Body of pancreas (tissue), 4 donors: ENCODE measurements around the gene SNX22. TPM values are rescaled to one million over a fixed set of nuclear protein-coding genes. Genes with fewer than 3 reads are reported as not detected.

Experiments used
- ATAC-seq: fragments of 150-250 bp; one replicate; pipeline ENCODE4 v1.9.1; 2016
- DNase-seq, 4 donors: peaks; one replicate each; pipeline ENCODE4 v3.0.0-alpha.2; 2019
- H3K27ac ChIP-seq, 4 donors: fragments of 200-600 bp; sonication (generic); 1 replicate in 3 of 4; 2 replicates in 1 of 4; pipeline versions ENCODE4 v1.5.1 to v1.6.1; 2016 to 2019; ENCODE audit warnings: mild to moderate bottlenecking in 1 of 4, mixed read lengths in 1 of 4, moderate library complexity in 1 of 4
- H3K27me3 ChIP-seq, 2 donors: fragments of 200-600 bp; sonication (generic); one replicate each; pipeline ENCODE4 v1.6.0; 2016; ENCODE audit warnings: mild to moderate bottlenecking in 1 of 2
- H3K36me3 ChIP-seq, 2 donors: fragments of 200-600 bp; sonication (generic); replicated peaks in 1 of 2; 2 replicates each; pipeline ENCODE4 v1.5.1; 2016; ENCODE audit warnings: low read depth in 2 of 2; ENCODE audit not compliant: insufficient read depth in 1 of 2
- H3K4me1 ChIP-seq: fragments of 200-600 bp; sonication (generic); one replicate; pipeline ENCODE4 v1.6.0; 2016
- H3K4me3 ChIP-seq, 2 donors: fragments of 200-600 bp; sonication (generic); 1 replicate in 1 of 2; 2 replicates in 1 of 2; pipeline ENCODE4 v1.5.1; 2016 to 2019
- H3K9me3 ChIP-seq, 3 donors: fragments of 200-600 bp; sonication (generic); 1 replicate in 2 of 3; 2 replicates in 1 of 3; pipeline ENCODE4 v1.5.1; 2016
- POLR2A ChIP-seq, 3 donors: fragments of 450-650 bp; IDR thresholded peaks; one replicate each; pipeline ENCODE4 v1.6.1; 2016; ENCODE audit warnings: antibody characterized with exemption in 3 of 3, mild to moderate bottlenecking in 2 of 3
- WGBS, 2 donors: methylation state at CpG; one replicate each; pipeline ENCODE4 v1.1.5; 2017; 5-methylcytosine and 5-hydroxymethylcytosine counted together
- intact Hi-C: fragments of 100-400 bp; cut with DNase I; formaldehyde crosslinking; loops from one replicate; pipeline ENCODE4 v1.15.1; 2023
- total RNA-seq, 2 donors: library from RNA; depleted of rRNA; stranded (reverse); fragments of >200 nt; gene quantifications; one replicate each; pipeline ENCODE4 v1.1.0, GENCODE V29; 2016
- TF ChIP-seq, protein P1 (sequence below), 7 experiments: fragments of 450-650 bp in 4 of 7; fragments of 200-600 bp in 3 of 7; sonication (generic) in 3 of 7; IDR thresholded peaks; one replicate each; pipeline ENCODE4 v1.5.1; 2016 to 2019; ENCODE audit warnings: antibody characterized with exemption in 7 of 7

SNX22 gene
- total RNA-seq, 2 donors from 2014 or later = under 0.01 to 0.78 TPM

DNA sequence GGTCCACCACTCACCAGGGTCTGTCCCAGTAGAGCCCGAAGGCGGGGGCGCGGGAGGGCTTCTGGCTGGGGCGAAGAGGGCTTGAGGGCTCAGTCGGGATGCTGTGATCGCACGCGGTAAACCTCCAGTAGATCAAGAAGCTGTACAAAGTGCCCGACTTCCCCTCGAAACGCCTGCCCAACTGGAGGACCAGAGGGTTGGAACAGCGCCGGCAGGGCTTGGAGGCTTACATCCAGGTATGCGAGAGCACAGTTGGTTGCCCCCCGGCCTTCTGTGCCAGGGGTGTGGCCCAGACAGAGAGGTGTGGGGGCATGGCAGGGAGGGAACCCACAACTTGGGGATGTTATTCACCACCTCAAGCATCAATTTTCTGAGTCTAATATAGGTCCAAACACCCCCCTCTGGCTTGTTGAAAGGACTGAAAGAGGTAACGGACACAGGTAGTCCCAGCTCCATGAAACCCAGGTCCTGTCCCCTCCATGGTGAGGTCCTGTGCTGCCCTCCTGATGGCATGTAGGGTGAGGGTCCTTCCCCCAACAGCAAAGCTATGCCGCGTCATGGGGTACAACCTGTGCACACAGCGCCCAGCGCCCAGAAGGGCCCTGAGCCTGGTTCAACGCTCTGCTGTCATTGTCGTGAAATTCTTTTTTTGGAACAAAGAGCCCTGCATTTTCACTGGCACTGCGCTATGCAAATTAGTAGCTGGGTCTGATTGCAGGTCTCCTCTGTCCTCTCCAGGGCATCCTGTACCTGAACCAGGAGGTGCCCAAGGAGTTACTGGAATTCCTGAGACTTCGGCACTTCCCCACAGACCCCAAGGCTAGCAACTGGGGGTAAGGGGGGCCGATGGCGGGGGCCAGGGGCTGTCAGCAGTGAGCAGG, 1.2 kb downstream of the SNX22 start:
- Histone ChIP-seq H3K36me3 (peaks cover 21 to 23% of the 10 kb centered on the region in 2 donors), H3K27ac (peak overlapping the region in 2 of 4 donors; percentile 10 to 42), H3K27me3 (no peaks in the 10 kb centered on the region), H3K4me1 (peaks cover 35% of the 10 kb centered on the region), H3K4me3 (peak overlapping the region in 1 of 2 donors; percentile 35), H3K9me3 (no peaks in the 10 kb centered on the region)
- ATAC-seq = no peak
- WGBS, 2 donors = 30 to 32% methylated on average over 12 to 27 of the region's 27 CpGs
- TF ChIP-seq, protein P1, sequence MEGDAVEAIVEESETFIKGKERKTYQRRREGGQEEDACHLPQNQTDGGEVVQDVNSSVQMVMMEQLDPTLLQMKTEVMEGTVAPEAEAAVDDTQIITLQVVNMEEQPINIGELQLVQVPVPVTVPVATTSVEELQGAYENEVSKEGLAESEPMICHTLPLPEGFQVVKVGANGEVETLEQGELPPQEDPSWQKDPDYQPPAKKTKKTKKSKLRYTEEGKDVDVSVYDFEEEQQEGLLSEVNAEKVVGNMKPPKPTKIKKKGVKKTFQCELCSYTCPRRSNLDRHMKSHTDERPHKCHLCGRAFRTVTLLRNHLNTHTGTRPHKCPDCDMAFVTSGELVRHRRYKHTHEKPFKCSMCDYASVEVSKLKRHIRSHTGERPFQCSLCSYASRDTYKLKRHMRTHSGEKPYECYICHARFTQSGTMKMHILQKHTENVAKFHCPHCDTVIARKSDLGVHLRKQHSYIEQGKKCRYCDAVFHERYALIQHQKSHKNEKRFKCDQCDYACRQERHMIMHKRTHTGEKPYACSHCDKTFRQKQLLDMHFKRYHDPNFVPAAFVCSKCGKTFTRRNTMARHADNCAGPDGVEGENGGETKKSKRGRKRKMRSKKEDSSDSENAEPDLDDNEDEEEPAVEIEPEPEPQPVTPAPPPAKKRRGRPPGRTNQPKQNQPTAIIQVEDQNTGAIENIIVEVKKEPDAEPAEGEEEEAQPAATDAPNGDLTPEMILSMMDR (IDR thresholded peaks at IDR 0.05) = no peak
- TF ChIP-seq POLR2A (IDR thresholded peaks at IDR 0.05) = no peak
- peak in 2 of 4 donors; percentile 47 to 51 for DNase-seq
- intact Hi-C loops = loop anchor here (10.0 kb wide), 1 partner anchor 58 kb away; the partner anchor contains the start of genes CIAO2A and SNX1

DNA sequence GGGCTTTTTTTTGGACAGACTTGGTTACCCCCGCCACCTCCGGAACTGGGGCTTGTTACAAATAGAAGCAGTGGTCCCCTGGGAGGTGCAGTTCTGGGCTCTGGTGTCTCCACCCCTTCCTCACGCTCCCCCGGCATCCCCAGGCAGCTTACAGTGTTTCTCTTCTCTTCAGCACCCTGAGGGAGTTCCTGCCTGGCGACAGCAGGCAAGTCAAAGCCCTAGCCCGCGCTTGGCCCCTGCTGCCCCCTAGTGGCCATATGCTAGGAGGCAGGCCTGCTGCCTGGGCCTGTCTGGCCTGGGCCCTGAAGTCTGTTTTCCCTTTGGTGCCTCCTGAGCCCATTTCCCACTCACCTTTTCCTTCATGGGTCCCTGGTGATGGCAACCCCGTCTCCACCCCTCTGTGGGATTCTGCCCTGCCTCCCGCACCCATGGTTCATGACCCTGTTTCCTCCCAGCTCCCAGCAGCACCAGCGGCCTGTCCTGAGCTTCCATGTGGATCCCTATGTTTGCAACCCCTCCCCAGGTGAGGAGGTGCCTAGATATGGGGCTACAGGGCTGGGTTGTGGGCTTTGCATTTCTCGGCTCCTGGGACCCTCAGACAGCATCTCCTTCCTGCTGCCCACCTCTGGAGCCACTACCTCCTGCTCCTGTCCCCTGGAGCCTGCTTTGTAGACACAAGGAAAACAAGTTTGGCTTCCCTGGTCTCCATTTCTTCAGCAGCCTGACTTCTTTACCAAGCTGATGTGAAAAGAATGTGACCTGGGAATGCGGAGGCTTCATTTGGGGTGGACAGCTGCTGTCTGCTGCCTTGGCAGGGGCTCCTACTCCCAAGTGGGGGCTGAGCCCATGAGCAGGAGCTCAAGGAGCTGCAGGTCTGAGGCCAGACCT, 2.2 kb downstream of the SNX22 start:
- 12 to 18% methylated on average over 12 of the region's 12 CpGs for WGBS, 2 donors
- ATAC-seq (peak; percentile 85), DNase-seq (peak; percentile 90 to 94 (median 92))
- intact Hi-C loops = loop anchor here (10.0 kb wide), 1 partner anchor 59 kb away; the partner anchor contains the start of genes CIAO2A and SNX1
- H3K4me3 ChIP-seq = no peak overlapping the region
- TF ChIP-seq, protein P1 (IDR thresholded peaks at IDR 0.05) = peak; percentile 95 to 98 (median 97)
- peak in 2 of 3 donors; percentile 31 to 52 for TF ChIP-seq POLR2A (IDR thresholded peaks at IDR 0.05)
- no peaks in the 10 kb centered on the region for H3K27me3 ChIP-seq
- peak overlapping the region in 3 of 4 donors; percentile 21 to 40 (median 38) for H3K27ac ChIP-seq
- H3K4me1 ChIP-seq = peaks cover 45% of the 10 kb centered on the region
- no peaks in the 10 kb centered on the region for H3K9me3 ChIP-seq
- peaks cover 26 to 33% of the 10 kb centered on the region in 2 donors for H3K36me3 ChIP-seq

DNA sequence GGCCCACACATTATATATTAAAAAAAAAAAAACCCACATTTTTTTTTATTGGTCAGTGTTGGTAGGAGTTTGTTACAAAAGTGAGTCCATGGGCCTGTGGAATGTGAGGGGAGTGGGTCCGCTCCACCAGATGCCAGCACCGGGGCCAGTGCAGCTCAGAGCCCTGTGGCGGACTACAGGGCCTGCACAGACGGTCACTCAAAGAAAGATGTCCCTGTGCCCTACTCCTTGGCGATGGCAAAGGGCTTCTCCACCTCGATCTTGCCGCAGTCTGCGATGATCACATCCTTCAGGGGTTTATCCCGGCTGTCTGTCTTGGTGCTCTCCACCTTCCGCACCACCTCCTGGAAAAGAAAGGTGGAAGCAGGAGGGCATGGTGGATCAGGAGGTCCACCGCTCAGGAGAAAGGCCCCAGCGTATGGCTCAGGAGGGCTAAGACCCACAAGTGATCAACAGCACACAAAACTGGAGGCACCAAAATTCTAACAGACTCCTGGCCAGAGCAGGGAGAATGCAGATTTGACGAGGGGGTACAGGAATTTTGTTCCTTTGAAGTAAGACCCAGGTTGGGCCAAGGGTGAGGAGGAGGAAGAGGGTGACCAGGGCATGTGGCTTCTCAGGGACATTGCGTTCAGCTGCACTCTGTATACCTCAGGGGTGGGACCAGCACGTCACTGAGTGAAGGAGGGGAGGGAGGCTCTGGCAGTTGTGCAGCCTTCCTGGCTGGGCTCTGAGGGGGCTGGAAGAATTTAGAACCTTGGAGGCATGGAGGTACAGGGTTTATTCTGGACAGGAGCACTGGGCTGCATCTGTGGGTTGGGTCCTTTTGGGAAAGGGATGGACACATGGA, 4.5 kb downstream of the SNX22 start:
- 82% methylated on average over 15 of the region's 15 CpGs for WGBS, 2 donors
- DNase-seq (no peak), ATAC-seq (no peak)
- no peak for TF ChIP-seq POLR2A (IDR thresholded peaks at IDR 0.05)
- TF ChIP-seq, protein P1 (IDR thresholded peaks at IDR 0.05) = no peak
- no peaks in the 10 kb centered on the region for H3K9me3 ChIP-seq
- intact Hi-C loops = loop anchor here (10.0 kb wide), 1 partner anchor 61 kb away; the partner anchor contains the start of genes CIAO2A and SNX1
- no peak overlapping the region for H3K27ac ChIP-seq
- H3K27me3 ChIP-seq = no peaks in the 10 kb centered on the region
- peaks cover 63% of the 10 kb centered on the region for H3K4me1 ChIP-seq
- peaks cover 36 to 49% of the 10 kb centered on the region in 2 donors for H3K36me3 ChIP-seq
- no peak overlapping the region for H3K4me3 ChIP-seq

DNA sequence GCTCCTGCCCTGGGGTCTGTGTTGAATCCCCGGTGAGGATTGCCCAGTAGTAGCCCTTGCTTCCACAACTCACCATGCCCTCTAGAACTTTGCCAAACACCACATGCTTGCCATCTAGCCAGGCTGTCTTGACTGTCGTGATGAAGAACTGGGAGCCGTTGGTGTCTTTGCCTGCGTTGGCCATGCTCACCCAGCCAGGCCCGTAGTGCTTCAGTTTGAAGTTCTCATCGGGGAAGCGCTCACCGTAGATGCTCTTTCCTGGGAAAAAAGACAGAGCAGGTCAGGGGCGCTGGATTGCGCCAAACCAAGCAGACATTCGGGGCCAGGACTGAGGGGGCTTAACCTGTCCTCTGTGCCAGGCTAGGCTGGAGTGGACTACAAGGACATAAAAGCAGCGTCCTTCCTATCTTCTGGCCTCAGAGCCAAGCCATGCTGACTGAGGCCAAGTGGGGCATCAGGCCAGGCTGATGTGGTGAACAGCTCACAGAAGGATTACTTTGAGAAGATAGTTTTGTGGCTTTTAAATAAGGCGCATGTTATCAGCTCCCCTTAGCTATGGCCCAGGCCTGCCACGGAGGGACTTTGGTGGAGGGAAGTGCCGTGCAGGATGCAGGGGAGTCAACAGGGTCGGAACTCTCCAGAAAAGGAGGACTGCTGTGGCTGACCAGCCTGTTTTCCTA, 5.3 kb downstream of the SNX22 start:
- WGBS, 2 donors = 73 to 79% methylated on average over 5 to 16 of the region's 16 CpGs
- no peak overlapping the region for H3K4me3 ChIP-seq
- no peak overlapping the region for H3K27ac ChIP-seq
- no peaks in the 10 kb centered on the region for H3K27me3 ChIP-seq
- ATAC-seq (no peak), DNase-seq (no peak)
- no peak for TF ChIP-seq POLR2A (IDR thresholded peaks at IDR 0.05)
- TF ChIP-seq, protein P1 (IDR thresholded peaks at IDR 0.05) = no peak
- H3K4me1 ChIP-seq = peaks cover 64% of the 10 kb centered on the region
- intact Hi-C loops = loop anchor here (10.0 kb wide), 1 partner anchor 62 kb away; the partner anchor contains the start of genes CIAO2A and SNX1
- peaks cover 36 to 49% of the 10 kb centered on the region in 2 donors for H3K36me3 ChIP-seq
- no peaks in the 10 kb centered on the region for H3K9me3 ChIP-seq
